H1 (cell line): ENCODE measurements around the gene C5orf58. TPM values are rescaled to one million over a fixed set of nuclear protein-coding genes. Genes with fewer than 3 reads are reported as not detected.

ENCODE experiments used
- CBX5 ChIP-seq: fragments of 300-800, 300-1000 bp; sonication (generic); IDR thresholded peaks from 2 replicates; pipeline ENCODE4 v1.7.1; 2016; ENCODE audit warnings: antibody characterized with exemption, low read length, low read depth
- RAD21 ChIP-seq, 2 experiments: IDR thresholded peaks in 1 of 2; conservative IDR thresholded peaks in 1 of 2; 2 replicates each; pipeline ENCODE4 v1.6.1; 2011; ENCODE audit warnings: low read depth in 2 of 2, low read length in 2 of 2, improper control_type of control experiment in 1 of 2, inconsistent platforms in 1 of 2, mild to moderate bottlenecking in 1 of 2, moderate library complexity in 1 of 2
- SIX5 ChIP-seq: IDR thresholded peaks from 2 replicates; pipeline ENCODE4 v1.6.1; 2011; ENCODE audit warnings: mild to moderate bottlenecking, low read depth, low read length
- SP2 ChIP-seq: IDR thresholded peaks from 2 replicates; pipeline ENCODE4 v1.6.1; 2012; ENCODE audit warnings: mild to moderate bottlenecking, low read length, inconsistent platforms
- SP4 ChIP-seq: IDR thresholded peaks from 2 replicates; pipeline ENCODE4 v1.6.1; 2012; ENCODE audit warnings: low read length, inconsistent platforms
- TBP ChIP-seq: IDR thresholded peaks from 2 replicates; pipeline ENCODE4 v1.6.1; 2011; ENCODE audit warnings: low read depth, low read length, improper control_type of control experiment
- ZNF274 ChIP-seq: IDR thresholded peaks from 2 replicates; pipeline ENCODE4 v1.7.0; 2012; ENCODE audit warnings: low read length, borderline replicate concordance; ENCODE audit errors: extremely low read depth
- polyA plus RNA-seq, 7 experiments: library from polyadenylated mRNA; depleted of rRNA in 3 of 7; stranded (reverse) in 5 of 7; unstranded in 2 of 7; fragments of >200 nt in 5 of 7; fragments of 200-250 nt in 2 of 7; gene quantifications; 1 replicate in 5 of 7; 2 replicates in 1 of 7; 4 replicates in 1 of 7; pipeline versions ENCODE4 v1.2.1 to v1.2.3, GENCODE V29; 2011 to 2013; ENCODE audit warnings: missing spikeins in 2 of 7, mixed read lengths in 2 of 7
- total RNA-seq: library from RNA; stranded (reverse); fragmentation: NEBNext Ultra II Directional; extraction: Animal tissue kit (Norgen Biotek cat#: 25700); gene quantifications from 2 replicates; pipeline ENCODE4 v1.2.1, GENCODE V29; 2021
- TF ChIP-seq, protein P1 (sequence below): fragments of 300-600 bp; sonication (generic); IDR thresholded peaks from 2 replicates; pipeline ENCODE4 v1.7.1; 2012; ENCODE audit warnings: low read length, moderate library complexity, mild to moderate bottlenecking, inconsistent platforms; ENCODE audit not compliant: insufficient replicate concordance
- TF ChIP-seq, protein P2 (sequence below): IDR thresholded peaks from 2 replicates; pipeline ENCODE4 v1.6.1; 2011; ENCODE audit warnings: low read depth, mild to moderate bottlenecking, low read length; ENCODE audit not compliant: insufficient read depth
- TF ChIP-seq, protein P3 (sequence below): IDR thresholded peaks from 2 replicates; pipeline ENCODE4 v1.6.1; 2012; ENCODE audit warnings: inconsistent platforms

Gene C5orf58
- total and polyA plus RNA-seq, 2 of the 8 experiments (the other 6 are each of a cell fraction or from before 2014, with no cell fraction given): 0.24 to 1.6 TPM

DNA sequence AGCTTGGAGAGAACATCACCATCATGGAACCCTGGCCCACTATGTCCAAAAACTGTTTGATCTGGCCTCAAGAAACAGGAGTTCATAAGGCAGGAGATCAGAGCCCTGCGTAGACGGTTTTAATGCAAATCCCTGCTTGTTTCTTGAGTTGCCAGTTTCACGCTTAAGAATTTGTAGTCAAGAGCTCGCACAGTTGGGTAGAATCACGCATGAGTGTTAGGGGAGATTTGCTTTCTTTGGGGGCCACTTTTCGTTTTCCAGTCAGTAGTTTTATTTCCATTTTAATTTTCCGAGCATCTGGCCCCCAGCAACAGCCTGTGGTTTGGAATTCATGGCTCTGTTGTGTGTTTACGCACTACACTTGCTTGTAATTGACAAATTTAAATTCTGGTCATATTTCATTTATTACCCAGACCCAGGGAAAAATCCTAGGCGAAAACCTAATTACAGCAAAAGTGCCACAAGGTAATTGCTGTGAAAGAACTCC, 6.6 kb upstream of the C5orf58 start (continued):
- TF ChIP-seq, protein P1, sequence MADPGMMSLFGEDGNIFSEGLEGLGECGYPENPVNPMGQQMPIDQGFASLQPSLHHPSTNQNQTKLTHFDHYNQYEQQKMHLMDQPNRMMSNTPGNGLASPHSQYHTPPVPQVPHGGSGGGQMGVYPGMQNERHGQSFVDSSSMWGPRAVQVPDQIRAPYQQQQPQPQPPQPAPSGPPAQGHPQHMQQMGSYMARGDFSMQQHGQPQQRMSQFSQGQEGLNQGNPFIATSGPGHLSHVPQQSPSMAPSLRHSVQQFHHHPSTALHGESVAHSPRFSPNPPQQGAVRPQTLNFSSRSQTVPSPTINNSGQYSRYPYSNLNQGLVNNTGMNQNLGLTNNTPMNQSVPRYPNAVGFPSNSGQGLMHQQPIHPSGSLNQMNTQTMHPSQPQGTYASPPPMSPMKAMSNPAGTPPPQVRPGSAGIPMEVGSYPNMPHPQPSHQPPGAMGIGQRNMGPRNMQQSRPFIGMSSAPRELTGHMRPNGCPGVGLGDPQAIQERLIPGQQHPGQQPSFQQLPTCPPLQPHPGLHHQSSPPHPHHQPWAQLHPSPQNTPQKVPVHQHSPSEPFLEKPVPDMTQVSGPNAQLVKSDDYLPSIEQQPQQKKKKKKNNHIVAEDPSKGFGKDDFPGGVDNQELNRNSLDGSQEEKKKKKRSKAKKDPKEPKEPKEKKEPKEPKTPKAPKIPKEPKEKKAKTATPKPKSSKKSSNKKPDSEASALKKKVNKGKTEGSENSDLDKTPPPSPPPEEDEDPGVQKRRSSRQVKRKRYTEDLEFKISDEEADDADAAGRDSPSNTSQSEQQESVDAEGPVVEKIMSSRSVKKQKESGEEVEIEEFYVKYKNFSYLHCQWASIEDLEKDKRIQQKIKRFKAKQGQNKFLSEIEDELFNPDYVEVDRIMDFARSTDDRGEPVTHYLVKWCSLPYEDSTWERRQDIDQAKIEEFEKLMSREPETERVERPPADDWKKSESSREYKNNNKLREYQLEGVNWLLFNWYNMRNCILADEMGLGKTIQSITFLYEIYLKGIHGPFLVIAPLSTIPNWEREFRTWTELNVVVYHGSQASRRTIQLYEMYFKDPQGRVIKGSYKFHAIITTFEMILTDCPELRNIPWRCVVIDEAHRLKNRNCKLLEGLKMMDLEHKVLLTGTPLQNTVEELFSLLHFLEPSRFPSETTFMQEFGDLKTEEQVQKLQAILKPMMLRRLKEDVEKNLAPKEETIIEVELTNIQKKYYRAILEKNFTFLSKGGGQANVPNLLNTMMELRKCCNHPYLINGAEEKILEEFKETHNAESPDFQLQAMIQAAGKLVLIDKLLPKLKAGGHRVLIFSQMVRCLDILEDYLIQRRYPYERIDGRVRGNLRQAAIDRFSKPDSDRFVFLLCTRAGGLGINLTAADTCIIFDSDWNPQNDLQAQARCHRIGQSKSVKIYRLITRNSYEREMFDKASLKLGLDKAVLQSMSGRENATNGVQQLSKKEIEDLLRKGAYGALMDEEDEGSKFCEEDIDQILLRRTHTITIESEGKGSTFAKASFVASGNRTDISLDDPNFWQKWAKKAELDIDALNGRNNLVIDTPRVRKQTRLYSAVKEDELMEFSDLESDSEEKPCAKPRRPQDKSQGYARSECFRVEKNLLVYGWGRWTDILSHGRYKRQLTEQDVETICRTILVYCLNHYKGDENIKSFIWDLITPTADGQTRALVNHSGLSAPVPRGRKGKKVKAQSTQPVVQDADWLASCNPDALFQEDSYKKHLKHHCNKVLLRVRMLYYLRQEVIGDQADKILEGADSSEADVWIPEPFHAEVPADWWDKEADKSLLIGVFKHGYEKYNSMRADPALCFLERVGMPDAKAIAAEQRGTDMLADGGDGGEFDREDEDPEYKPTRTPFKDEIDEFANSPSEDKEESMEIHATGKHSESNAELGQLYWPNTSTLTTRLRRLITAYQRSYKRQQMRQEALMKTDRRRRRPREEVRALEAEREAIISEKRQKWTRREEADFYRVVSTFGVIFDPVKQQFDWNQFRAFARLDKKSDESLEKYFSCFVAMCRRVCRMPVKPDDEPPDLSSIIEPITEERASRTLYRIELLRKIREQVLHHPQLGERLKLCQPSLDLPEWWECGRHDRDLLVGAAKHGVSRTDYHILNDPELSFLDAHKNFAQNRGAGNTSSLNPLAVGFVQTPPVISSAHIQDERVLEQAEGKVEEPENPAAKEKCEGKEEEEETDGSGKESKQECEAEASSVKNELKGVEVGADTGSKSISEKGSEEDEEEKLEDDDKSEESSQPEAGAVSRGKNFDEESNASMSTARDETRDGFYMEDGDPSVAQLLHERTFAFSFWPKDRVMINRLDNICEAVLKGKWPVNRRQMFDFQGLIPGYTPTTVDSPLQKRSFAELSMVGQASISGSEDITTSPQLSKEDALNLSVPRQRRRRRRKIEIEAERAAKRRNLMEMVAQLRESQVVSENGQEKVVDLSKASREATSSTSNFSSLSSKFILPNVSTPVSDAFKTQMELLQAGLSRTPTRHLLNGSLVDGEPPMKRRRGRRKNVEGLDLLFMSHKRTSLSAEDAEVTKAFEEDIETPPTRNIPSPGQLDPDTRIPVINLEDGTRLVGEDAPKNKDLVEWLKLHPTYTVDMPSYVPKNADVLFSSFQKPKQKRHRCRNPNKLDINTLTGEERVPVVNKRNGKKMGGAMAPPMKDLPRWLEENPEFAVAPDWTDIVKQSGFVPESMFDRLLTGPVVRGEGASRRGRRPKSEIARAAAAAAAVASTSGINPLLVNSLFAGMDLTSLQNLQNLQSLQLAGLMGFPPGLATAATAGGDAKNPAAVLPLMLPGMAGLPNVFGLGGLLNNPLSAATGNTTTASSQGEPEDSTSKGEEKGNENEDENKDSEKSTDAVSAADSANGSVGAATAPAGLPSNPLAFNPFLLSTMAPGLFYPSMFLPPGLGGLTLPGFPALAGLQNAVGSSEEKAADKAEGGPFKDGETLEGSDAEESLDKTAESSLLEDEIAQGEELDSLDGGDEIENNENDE: no peak
- TF ChIP-seq ZNF274 (no peak), SP2 (no peak), CBX5 (no peak), SIX5 (no peak), TBP (no peak), RAD21 (IDR thresholded peaks at IDR 0.05 in 1 of 2, conservative IDR thresholded peaks at IDR 0.05 in 1 of 2; ENCODE audit: low read depth in 2 of 2, low read length in 2 of 2) (no peak), SP4 (no peak)
- TF ChIP-seq, protein P2, sequence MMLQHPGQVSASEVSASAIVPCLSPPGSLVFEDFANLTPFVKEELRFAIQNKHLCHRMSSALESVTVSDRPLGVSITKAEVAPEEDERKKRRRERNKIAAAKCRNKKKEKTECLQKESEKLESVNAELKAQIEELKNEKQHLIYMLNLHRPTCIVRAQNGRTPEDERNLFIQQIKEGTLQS: no peak
- TF ChIP-seq, protein P3, sequence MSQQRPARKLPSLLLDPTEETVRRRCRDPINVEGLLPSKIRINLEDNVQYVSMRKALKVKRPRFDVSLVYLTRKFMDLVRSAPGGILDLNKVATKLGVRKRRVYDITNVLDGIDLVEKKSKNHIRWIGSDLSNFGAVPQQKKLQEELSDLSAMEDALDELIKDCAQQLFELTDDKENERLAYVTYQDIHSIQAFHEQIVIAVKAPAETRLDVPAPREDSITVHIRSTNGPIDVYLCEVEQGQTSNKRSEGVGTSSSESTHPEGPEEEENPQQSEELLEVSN: no peak
